ENCODE data around the gene FMN2.

FMN2 gene

DNA sequence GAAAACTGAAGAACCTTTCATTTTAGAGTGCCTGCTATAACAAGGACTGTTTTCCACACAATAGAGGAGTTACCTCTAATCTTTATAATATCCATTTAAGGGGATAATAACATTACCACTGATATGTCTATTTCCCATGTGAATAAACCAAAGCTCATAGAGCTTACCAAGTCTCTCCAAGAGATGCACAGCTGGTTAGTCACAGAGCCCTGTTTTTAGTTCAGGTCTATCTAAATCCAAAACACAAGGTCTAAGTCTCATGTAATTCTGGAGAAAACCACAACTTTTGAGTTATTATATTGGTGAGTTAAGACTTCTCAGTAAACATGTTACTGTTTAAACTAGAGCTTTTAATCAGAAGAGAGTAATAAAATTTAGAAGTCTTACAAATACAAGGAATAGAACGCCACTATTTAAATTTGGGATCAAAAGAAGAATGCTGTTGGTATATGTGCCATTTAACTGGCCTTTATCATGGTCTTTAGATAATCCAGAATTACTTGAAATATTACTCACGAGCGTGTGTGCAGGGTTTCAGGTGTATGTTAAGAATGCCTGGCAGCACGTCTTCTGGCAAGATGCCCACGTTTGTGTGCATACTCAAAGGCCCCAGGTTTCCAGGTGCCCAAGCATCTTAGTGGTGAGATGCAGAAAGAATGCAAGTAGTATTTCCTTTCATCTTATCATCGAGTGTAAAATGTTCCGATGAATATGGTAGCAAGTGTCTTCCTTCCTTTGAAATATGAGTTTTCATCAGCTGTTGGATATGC, 190.6 kb downstream of the FMN2 start:
- Histone ChIP-seq H3K4me1 (ENCODE audit: control insufficient read depth, low read length) (no peaks in the 10 kb centered on the region), H3K4me2 (ENCODE audit: low read length) (no peak overlapping the region), H3K4me3 (ENCODE audit: low read length) (no peak overlapping the region), H4K20me1 (ENCODE audit: control insufficient read depth, insufficient read depth, low read depth, low read length) (no peaks in the 10 kb centered on the region), H3K79me2 (ENCODE audit: control insufficient read depth, low read length) (no peaks in the 10 kb centered on the region), H3K9me3 (ENCODE audit: control insufficient read depth, insufficient read depth, low read length) (no peaks in the 10 kb centered on the region), H3K27ac (ENCODE audit: low read depth, low read length) (no peak overlapping the region), H3K27me3 (ENCODE audit: control insufficient read depth, low read length) (no peaks in the 10 kb centered on the region), H3K9me2 (replicated peaks; ENCODE audit: control insufficient read depth, low read length) (no peaks in the 10 kb centered on the region), H3K36me3 (ENCODE audit: control insufficient read depth, low read length) (no peaks in the 10 kb centered on the region), H3F3A (ENCODE audit: control insufficient read depth, insufficient read depth) (no peaks in the 10 kb centered on the region)
- TF ChIP-seq, protein P1, sequence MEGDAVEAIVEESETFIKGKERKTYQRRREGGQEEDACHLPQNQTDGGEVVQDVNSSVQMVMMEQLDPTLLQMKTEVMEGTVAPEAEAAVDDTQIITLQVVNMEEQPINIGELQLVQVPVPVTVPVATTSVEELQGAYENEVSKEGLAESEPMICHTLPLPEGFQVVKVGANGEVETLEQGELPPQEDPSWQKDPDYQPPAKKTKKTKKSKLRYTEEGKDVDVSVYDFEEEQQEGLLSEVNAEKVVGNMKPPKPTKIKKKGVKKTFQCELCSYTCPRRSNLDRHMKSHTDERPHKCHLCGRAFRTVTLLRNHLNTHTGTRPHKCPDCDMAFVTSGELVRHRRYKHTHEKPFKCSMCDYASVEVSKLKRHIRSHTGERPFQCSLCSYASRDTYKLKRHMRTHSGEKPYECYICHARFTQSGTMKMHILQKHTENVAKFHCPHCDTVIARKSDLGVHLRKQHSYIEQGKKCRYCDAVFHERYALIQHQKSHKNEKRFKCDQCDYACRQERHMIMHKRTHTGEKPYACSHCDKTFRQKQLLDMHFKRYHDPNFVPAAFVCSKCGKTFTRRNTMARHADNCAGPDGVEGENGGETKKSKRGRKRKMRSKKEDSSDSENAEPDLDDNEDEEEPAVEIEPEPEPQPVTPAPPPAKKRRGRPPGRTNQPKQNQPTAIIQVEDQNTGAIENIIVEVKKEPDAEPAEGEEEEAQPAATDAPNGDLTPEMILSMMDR (IDR thresholded peaks at IDR 0.05; ENCODE audit: low read depth, low read length, poor library complexity, severe bottlenecking), result no peak
- no peak for TF ChIP-seq EZH2phosphoT487 (IDR thresholded peaks at IDR 0.05; ENCODE audit: borderline replicate concordance, low read length)

- H3K4me3 ChIP-seq (ENCODE audit: low read length), result no peak overlapping the region
- no peaks in the 10 kb centered on the region for H3K79me2 ChIP-seq (ENCODE audit: control insufficient read depth, low read length)
- H3K36me3 ChIP-seq (ENCODE audit: control insufficient read depth, low read length), result no peaks in the 10 kb centered on the region
- H3K4me2 ChIP-seq (ENCODE audit: low read length), result no peak overlapping the region
- TF ChIP-seq, protein P1 (IDR thresholded peaks at IDR 0.05; ENCODE audit: low read depth, low read length, poor library complexity, severe bottlenecking), result no peak
- TF ChIP-seq EZH2phosphoT487 (IDR thresholded peaks at IDR 0.05; ENCODE audit: borderline replicate concordance, low read length), result no peak
- H4K20me1 ChIP-seq (ENCODE audit: control insufficient read depth, insufficient read depth, low read depth, low read length), result no peaks in the 10 kb centered on the region
- H3K9me2 ChIP-seq (replicated peaks; ENCODE audit: control insufficient read depth, low read length), result no peaks in the 10 kb centered on the region
- H3K27me3 ChIP-seq (ENCODE audit: control insufficient read depth, low read length), result no peaks in the 10 kb centered on the region
- no peaks in the 10 kb centered on the region for H3F3A ChIP-seq (ENCODE audit: control insufficient read depth, insufficient read depth)
- H3K4me1 ChIP-seq (ENCODE audit: control insufficient read depth, low read length), result no peaks in the 10 kb centered on the region
- no peaks in the 10 kb centered on the region for H3K9me3 ChIP-seq (ENCODE audit: control insufficient read depth, insufficient read depth, low read length)
- H3K27ac ChIP-seq (ENCODE audit: low read depth, low read length), result no peak overlapping the region
Measured at GRCh38 chr1:240284656-240285414, 193.2 kb downstream of the FMN2 start.

DNA sequence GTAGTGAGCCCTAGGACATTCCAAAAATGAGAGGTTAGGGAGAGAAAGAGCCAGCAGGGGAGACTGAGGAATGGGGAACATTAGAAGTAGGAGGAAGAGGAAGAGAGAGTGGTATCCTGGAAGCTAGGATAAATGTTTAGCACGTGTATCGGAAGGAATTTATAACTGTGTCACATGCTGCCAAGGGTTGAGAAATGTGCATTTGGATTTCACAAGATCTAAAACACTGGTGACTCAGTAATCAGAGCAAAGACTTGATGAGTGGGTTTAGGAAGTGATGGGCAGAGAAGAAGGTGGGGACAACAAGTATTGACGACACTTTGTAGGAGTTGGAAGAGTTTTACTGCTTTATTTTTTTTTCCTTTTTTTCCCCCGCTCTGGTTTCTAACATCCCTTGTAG, 193.9 kb downstream of the FMN2 start:
- Histone ChIP-seq H3K36me3 (ENCODE audit: control insufficient read depth, low read length) (no peaks in the 10 kb centered on the region), H3K27ac (ENCODE audit: low read depth, low read length) (no peak overlapping the region), H3K79me2 (ENCODE audit: control insufficient read depth, low read length) (no peaks in the 10 kb centered on the region), H3K27me3 (ENCODE audit: control insufficient read depth, low read length) (no peaks in the 10 kb centered on the region), H3F3A (ENCODE audit: control insufficient read depth, insufficient read depth) (no peaks in the 10 kb centered on the region), H3K4me2 (ENCODE audit: low read length) (no peak overlapping the region), H4K20me1 (ENCODE audit: control insufficient read depth, insufficient read depth, low read depth, low read length) (no peaks in the 10 kb centered on the region), H3K9me2 (replicated peaks; ENCODE audit: control insufficient read depth, low read length) (no peaks in the 10 kb centered on the region), H3K9me3 (ENCODE audit: control insufficient read depth, insufficient read depth, low read length) (no peaks in the 10 kb centered on the region), H3K4me3 (ENCODE audit: low read length) (no peak overlapping the region), H3K4me1 (ENCODE audit: control insufficient read depth, low read length) (no peaks in the 10 kb centered on the region)
- TF ChIP-seq, protein P1 (IDR thresholded peaks at IDR 0.05; ENCODE audit: low read depth, low read length, poor library complexity, severe bottlenecking), result no peak
- no peak for TF ChIP-seq EZH2phosphoT487 (IDR thresholded peaks at IDR 0.05; ENCODE audit: borderline replicate concordance, low read length)

Data from DOHH2 (cell line).